Measurements from ENCODE around the gene PLA2G12B.

DNA sequence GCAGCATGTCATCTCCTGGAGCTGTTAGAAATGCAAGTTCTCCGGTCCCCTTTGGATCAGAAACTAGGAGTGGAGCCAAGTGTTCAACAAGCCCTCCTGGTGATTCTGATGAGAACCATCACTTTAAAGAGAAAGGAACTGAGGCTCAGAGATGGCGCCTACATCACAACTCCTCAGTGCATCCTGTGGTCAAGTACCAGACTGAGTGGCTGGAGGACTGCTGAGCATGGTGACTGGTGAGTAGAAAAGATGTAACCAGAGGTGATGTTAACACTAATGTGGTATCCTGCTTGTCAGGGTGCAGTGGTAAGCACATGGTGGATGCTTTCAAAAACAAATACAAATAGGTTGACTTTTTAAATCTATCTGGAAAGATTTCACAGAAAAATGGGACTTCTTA is 64.5 kb downstream of the PLA2G12B start:
- TF ChIP-seq, protein P1, sequence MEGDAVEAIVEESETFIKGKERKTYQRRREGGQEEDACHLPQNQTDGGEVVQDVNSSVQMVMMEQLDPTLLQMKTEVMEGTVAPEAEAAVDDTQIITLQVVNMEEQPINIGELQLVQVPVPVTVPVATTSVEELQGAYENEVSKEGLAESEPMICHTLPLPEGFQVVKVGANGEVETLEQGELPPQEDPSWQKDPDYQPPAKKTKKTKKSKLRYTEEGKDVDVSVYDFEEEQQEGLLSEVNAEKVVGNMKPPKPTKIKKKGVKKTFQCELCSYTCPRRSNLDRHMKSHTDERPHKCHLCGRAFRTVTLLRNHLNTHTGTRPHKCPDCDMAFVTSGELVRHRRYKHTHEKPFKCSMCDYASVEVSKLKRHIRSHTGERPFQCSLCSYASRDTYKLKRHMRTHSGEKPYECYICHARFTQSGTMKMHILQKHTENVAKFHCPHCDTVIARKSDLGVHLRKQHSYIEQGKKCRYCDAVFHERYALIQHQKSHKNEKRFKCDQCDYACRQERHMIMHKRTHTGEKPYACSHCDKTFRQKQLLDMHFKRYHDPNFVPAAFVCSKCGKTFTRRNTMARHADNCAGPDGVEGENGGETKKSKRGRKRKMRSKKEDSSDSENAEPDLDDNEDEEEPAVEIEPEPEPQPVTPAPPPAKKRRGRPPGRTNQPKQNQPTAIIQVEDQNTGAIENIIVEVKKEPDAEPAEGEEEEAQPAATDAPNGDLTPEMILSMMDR (IDR thresholded peaks at IDR 0.05), result no peak
- TF ChIP-seq POLR2A (IDR thresholded peaks at IDR 0.05), result no peak
